ENCODE data around the gene LMAN2L.

Gene LMAN2L

GRCh38 chr2:96700086-96700485, 39.8 kb downstream of the LMAN2L start:
- DNase-seq (ENCODE audit: low spot score in 2 of 2) = no peak
- H3K27ac Mint-ChIP-seq = no peak overlapping the region
- H3K4me3 Mint-ChIP-seq = no peak overlapping the region
- no peak for ATAC-seq
- H3K36me3 Mint-ChIP-seq = peaks cover 17% of the 10 kb centered on the region
- H3K4me1 Mint-ChIP-seq = no peaks in the 10 kb centered on the region
- no peaks in the 10 kb centered on the region for H3K9me3 Mint-ChIP-seq

DNA sequence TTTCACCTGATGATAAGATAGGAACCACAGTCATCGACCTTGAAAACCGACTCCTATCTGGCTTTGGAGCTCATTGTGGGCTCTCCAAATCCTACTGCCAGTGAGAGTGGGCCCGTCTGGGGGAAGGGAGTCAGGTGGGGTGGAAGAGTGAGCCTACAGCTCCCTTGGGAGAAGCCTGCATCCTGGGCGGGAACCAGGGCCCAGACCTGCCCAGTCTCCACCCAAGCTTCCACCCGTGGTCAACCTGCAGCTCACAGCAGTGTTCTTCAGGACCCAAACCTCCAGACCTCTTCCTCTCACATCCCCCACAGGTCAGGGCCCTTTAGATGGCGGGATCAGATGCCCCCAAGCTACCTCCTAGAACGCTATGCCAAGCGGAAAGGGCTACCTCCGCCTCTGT, 40.2 kb downstream of the LMAN2L start:
- no peak for DNase-seq (ENCODE audit: low spot score in 2 of 2)
- Mint-ChIP-seq H3K27ac (no peak overlapping the region), H3K4me1 (no peaks in the 10 kb centered on the region)

DNA sequence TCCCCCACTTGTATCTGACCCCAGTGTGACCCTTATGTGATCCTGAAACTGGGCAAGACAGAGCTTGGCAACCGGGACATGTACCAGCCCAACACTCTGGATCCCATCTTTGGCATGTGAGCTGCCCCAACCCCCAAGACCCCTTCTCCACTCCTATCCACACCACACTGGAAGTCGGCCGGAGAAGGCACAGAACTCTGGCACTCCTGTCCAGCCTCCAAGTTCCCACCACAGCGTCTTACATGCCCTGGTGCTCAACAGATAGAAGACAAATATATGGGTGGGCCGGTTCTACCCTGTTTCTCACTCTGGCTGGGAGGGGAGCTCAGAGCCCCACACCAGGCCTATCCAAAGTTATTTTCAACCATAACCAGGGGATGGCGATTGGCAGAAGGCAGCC, 40.8 kb downstream of the LMAN2L start:
- no peaks in the 10 kb centered on the region for H3K9me3 Mint-ChIP-seq
- peak overlapping the region; percentile 35 for H3K27ac Mint-ChIP-seq
- no peak overlapping the region for H3K4me3 Mint-ChIP-seq
- DNase-seq (ENCODE audit: low spot score in 2 of 2) (no peak), ATAC-seq (no peak)
- peaks cover 9% of the 10 kb centered on the region for H3K36me3 Mint-ChIP-seq
- peaks cover 5% of the 10 kb centered on the region for H3K4me1 Mint-ChIP-seq

More for the DNA sequence above, 40.2 kb downstream of the LMAN2L start:
- Mint-ChIP-seq H3K9me3 (no peaks in the 10 kb centered on the region), H3K36me3 (peaks cover 15% of the 10 kb centered on the region), H3K4me3 (no peak overlapping the region)
- no peak for ATAC-seq

- Mint-ChIP-seq H3K4me3 (no peak overlapping the region), H3K27ac (peak overlapping the region; percentile 35), H3K9me3 (no peaks in the 10 kb centered on the region), H3K36me3 (peaks cover 6% of the 10 kb centered on the region), H3K4me1 (peaks cover 5% of the 10 kb centered on the region)
- ATAC-seq (no peak), DNase-seq (ENCODE audit: low spot score in 2 of 2) (no peak)
These were observed 41.5 kb downstream of the LMAN2L start for GRCh38 chr2:96698221-96698861.

DNA sequence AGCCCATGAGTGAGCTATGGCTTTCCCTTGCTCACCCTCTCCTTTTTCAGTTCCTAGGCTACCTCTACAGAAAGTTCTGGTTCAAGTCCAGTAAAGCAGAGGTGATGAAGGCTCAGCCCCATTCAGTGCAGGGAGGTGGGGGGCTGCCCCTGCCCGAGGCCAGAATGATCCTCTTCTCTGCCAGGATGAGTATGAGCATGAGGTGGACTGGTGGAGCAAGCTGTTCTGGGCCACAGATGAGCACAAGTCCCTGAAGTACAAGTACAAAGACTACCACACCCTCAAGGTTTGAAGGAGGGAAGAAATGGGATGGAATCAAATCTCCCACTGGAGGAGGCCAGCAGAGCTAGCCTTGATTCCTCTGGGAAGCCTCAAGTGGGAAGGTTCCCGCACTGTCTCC, 42.4 kb downstream of the LMAN2L start:
- no peaks in the 10 kb centered on the region for H3K36me3 Mint-ChIP-seq
- no peak for ATAC-seq
- peak overlapping the region; percentile 26 for H3K27ac Mint-ChIP-seq
- no peaks in the 10 kb centered on the region for H3K9me3 Mint-ChIP-seq
- H3K4me1 Mint-ChIP-seq = peaks cover 5% of the 10 kb centered on the region
- no peak overlapping the region for H3K4me3 Mint-ChIP-seq
- no peak for DNase-seq (ENCODE audit: low spot score in 2 of 2)

DNA sequence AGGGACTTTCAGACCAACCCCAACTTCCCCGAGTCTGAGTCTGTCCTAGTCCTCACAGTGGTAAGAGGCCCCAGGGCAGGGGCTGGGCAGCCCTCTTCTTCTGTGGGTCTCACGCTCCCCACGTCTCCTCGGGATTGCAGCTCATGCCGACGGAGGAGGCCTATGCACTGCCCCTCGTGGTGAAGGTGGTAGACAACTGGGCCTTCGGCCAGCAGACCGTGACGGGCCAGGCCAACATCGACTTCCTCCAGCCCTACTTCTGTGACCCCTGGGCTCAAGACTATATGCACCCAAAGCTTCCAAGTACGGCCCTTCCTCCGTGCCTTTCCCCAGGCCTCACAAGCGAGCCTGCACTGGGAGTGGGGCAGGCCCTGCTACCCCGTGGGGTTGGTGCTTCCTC, 44.3 kb downstream of the LMAN2L start:
- Mint-ChIP-seq H3K27ac (no peak overlapping the region), H3K36me3 (no peaks in the 10 kb centered on the region), H3K4me3 (no peak overlapping the region), H3K9me3 (no peaks in the 10 kb centered on the region), H3K4me1 (peaks cover 5% of the 10 kb centered on the region)
- no peak for ATAC-seq
- no peak for DNase-seq (ENCODE audit: low spot score in 2 of 2)

GRCh38 chr2:96694816-96695455, 44.9 kb downstream of the LMAN2L start:
- no peaks in the 10 kb centered on the region for H3K36me3 Mint-ChIP-seq
- no peak for ATAC-seq
- H3K4me3 Mint-ChIP-seq = no peak overlapping the region
- H3K4me1 Mint-ChIP-seq = peaks cover 5% of the 10 kb centered on the region
- H3K9me3 Mint-ChIP-seq = no peaks in the 10 kb centered on the region
- no peak overlapping the region for H3K27ac Mint-ChIP-seq
- no peak for DNase-seq (ENCODE audit: low spot score in 2 of 2)

- Mint-ChIP-seq H3K36me3 (no peaks in the 10 kb centered on the region), H3K4me3 (no peak overlapping the region), H3K27ac (no peak overlapping the region), H3K9me3 (no peaks in the 10 kb centered on the region), H3K4me1 (peaks cover 5% of the 10 kb centered on the region)
- ATAC-seq = no peak
- DNase-seq (ENCODE audit: low spot score in 2 of 2) = no peak
These were observed 45.6 kb downstream of the LMAN2L start for GRCh38 chr2:96694279-96694678.

GRCh38 chr2:96693286-96694200, 46.3 kb downstream of the LMAN2L start:
- no peak overlapping the region for H3K4me3 Mint-ChIP-seq
- H3K9me3 Mint-ChIP-seq = no peaks in the 10 kb centered on the region
- no peaks in the 10 kb centered on the region for H3K36me3 Mint-ChIP-seq
- DNase-seq (ENCODE audit: low spot score in 2 of 2) (no peak), ATAC-seq (no peak)
- H3K27ac Mint-ChIP-seq = peak overlapping the region; percentile 48
- H3K4me1 Mint-ChIP-seq = peaks cover 5% of the 10 kb centered on the region

DNA sequence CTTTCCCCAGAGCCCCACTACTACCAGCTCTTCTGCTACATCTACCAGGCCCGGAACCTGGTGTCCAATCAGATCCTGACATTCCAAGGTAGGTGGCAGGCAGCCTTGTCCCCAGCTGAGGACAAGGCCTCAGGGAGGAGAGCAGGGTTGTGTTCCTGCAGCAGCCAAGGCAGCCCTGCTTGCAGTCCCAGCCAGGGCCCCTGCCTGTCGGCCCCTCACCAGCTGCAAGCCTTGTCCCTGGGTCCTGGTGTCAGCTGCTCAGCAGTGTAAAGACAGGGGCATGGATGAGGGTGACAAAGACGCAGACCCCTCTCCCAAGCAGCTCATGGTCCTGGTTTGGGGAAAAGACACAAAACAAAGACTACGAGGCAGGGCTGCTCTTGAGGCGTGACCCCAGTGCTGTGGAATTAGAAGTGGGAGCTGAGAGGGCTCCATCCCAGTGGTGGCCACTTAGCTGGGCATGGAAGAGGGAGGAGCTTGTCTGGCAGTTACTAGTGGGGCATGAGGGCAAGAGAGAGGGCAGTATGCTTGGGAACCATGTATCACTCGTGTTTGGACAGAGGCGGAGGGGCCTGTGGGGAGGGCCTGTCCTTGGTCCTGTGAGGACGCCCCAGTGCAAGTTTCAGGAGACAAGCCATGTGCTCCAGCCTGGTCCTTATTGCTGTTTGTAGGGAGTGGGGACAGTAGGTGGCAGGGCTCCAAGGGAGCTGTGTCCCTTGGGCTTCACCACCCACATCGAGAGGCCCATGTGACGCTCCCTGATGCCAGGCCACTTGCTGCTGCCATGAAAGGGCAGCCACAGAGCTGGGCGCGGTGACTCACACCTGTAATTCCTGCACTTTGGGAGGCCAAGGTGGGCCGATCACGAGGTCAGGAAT, 47.5 kb downstream of the LMAN2L start:
- Mint-ChIP-seq H3K27ac (peak overlapping the region; percentile 29), H3K4me1 (peaks cover 5% of the 10 kb centered on the region), H3K4me3 (no peak overlapping the region), H3K9me3 (no peaks in the 10 kb centered on the region), H3K36me3 (no peaks in the 10 kb centered on the region)
- ATAC-seq (no peak), DNase-seq (ENCODE audit: low spot score in 2 of 2) (no peak)

GRCh38 chr2:96691022-96691612, 48.7 kb downstream of the LMAN2L start:
- H3K36me3 Mint-ChIP-seq = no peaks in the 10 kb centered on the region
- ATAC-seq (no peak), DNase-seq (ENCODE audit: low spot score in 2 of 2) (no peak)
- H3K27ac Mint-ChIP-seq = no peak overlapping the region
- H3K4me1 Mint-ChIP-seq = peaks cover 5% of the 10 kb centered on the region
- no peaks in the 10 kb centered on the region for H3K9me3 Mint-ChIP-seq
- H3K4me3 Mint-ChIP-seq = no peak overlapping the region

GRCh38 chr2:96690306-96691021, 49.4 kb downstream of the LMAN2L start:
- H3K4me3 Mint-ChIP-seq = no peak overlapping the region
- H3K9me3 Mint-ChIP-seq = no peaks in the 10 kb centered on the region
- no peaks in the 10 kb centered on the region for H3K36me3 Mint-ChIP-seq
- H3K27ac Mint-ChIP-seq = no peak overlapping the region
- peaks cover 5% of the 10 kb centered on the region for H3K4me1 Mint-ChIP-seq
- no peak for ATAC-seq
- DNase-seq (ENCODE audit: low spot score in 2 of 2) = no peak

GRCh38 chr2:96689431-96689991, 50.4 kb downstream of the LMAN2L start:
- no peak for DNase-seq (ENCODE audit: low spot score in 2 of 2)
- H3K27ac Mint-ChIP-seq = no peak overlapping the region
- no peaks in the 10 kb centered on the region for H3K9me3 Mint-ChIP-seq
- H3K36me3 Mint-ChIP-seq = no peaks in the 10 kb centered on the region
- peaks cover 5% of the 10 kb centered on the region for H3K4me1 Mint-ChIP-seq
- no peak for ATAC-seq
- H3K4me3 Mint-ChIP-seq = no peak overlapping the region
